Retina (tissue), 1 donor: ENCODE results near the gene SMTNL2.

Experiments used
- DNase-seq: peaks from one replicate; pipeline ENCODE4 v3.0.0-alpha.2; 2016

Gene SMTNL2

DNA sequence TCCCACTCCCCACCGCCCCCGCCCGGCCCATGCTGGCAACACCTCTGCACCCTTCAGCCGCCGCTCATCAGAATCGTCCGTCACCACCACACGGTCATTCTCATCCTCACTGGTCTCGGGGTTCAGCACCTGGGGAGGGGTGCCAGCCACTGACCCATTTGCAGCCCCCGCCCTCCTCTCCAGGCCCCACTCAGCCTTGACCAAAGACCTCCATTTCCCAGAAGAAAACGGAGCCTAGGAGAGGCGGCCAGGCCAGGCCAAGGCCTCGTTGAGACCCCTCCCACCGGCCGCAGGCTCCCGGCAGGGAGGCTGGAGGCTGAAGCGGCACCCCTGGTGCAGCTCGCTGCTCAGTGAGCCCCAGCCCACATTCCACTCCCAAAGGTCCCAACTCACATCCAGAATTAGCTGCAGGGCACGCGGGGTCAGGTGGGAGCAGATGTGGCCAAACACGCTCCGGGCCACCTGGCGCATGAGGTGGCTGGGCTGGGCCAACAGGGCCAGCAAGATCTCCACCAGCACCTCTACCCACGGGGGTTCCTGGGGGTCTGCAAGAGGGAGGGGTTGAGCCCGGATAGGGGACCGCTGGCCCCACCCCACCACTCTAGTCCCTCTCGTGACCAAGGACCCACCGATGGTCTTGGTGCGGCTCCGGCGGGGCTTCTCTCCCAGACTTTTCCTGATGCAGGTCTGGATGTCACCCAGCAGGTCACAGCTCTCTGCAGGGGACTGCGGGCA is 38.9 kb upstream of the SMTNL2 start:
- DNase-seq, result no peak

DNA sequence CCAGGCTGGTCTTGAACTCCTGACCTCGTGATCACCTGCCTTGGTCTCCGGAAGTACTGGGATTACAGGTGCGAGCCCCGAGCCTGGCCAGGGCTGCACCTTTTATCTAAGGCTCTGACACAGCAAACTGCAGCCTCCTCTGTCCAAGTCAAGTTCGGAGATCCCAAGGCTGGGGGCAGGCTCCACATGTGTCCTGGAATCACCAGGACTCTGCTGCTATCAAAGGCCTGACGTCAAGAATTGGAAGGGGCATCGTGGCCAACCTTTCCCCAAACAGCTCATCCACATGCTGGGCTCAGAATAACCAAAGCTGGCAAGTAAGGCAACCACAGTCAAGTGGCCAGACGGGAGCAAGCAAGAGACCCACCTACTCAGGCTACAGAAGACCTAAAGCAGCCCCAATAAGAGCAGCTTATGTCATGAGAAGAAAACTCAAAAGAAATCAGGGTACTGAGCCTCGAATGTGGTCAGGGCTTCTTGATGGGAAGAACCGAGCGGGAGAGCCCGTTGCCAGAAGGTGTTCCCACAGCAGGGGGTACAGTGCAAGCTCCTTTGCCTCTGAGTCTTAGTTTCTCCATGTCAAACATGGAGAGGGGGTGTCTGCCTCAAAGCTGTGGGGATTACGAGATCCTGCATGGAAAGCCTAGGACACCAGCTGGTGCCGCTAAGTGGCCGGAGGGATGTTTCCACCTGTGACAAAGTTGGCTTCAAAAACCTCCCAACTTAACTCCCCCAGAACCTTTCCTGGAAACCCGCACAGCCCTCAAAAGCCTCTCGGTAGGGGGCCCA is 37.0 kb upstream of the SMTNL2 start:
- DNase-seq, result no peak

DNA sequence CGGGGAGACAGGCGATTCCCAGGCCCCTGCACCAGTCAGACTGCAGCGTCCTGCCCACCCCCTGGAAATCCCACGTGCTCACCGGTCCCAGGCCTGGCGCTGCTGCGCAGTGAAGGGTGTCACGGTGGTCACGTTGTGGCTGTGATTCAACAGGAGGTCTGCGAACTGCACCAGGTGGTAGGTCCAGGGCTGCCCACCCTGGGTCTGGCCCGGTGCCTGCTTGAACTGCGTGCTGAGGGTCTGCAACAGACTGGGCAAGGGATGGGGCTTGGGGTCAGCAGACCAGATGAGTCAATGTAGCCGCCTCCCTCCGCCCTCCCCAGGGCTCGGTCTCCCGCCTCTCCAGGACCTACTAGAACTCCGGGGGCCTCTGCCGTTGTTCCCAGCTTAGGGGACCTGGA is 36.3 kb upstream of the SMTNL2 start:
- DNase-seq, result no peak

- no peak for DNase-seq
Measured at GRCh38 chr17:4548721-4549531, 35.4 kb upstream of the SMTNL2 start.

DNA sequence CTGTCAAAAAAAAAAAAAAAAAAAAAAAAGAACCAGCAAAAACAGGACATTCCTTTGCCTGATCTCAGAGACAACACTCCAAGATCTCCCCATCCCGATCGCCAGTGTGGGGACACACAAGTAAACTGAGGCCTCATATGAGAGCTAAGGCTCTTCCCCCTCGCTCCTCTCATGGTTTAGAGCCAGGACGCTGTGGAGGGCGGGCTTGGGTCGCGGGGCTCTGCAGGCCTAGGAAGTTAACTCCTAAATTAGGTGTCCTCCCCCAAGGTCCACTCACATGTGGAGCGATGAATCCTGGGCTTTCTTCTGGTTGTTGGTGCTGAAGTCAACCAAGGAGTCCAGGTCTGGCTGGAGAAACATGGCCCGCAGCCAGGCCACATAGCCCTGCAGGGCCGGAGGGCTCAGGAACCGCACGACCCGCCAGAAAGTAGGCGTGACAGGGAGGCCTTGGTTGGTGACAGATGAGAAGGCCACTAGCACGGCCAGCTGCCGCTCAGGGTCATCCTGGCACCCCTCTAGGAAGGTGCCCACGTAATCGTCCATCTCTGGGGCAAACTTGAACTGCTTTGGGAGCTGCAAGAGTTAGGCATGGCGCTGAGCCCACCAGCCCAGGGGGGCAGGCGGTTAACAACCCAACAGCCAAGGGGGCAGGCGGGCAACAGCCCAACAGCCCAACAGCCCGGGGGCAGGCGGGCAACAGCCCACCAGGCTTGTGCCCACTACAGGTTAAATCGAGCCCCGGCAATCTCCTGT is 34.4 kb upstream of the SMTNL2 start:
- no peak for DNase-seq

- DNase-seq, result no peak
Measured at GRCh38 chr17:4550534-4551039, 33.7 kb upstream of the SMTNL2 start.

- no peak for DNase-seq
Measured at GRCh38 chr17:4551141-4551540, 33.2 kb upstream of the SMTNL2 start.

DNA sequence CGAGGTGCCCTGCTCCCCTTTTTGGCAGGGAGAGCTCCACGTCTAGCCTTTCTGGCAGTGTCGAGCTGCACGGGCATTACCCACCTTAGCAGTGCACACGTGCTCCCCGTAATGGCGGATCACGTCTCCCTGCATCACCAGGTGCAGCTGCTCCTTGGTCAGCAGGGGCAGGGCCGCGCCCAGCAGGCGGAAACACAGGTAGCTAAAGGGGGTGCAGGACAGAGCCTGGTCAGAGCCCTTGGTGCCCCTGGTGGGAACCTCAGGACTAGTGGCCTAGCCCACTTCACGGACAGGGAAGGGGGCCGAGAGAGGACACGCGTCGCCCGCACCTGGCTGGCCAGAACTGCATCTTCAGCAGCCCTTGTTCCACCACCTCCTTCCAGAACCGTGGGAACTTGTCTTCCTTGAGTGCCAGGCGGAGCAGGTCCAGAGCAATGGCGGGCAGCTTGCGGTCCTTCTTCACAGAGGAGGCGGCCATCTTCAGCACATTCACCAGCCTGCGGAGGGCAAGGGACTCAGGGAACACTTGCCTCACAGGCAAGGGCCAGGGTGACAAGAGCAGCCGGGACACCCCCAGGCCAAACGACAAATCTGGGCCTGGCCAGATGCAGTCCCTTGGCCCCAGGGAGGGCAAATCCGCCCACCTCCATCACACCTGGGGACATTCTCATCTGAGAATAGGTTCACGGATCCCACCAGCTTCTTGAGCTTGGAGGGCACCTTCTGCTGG is 32.4 kb upstream of the SMTNL2 start:
- DNase-seq, result no peak

DNA sequence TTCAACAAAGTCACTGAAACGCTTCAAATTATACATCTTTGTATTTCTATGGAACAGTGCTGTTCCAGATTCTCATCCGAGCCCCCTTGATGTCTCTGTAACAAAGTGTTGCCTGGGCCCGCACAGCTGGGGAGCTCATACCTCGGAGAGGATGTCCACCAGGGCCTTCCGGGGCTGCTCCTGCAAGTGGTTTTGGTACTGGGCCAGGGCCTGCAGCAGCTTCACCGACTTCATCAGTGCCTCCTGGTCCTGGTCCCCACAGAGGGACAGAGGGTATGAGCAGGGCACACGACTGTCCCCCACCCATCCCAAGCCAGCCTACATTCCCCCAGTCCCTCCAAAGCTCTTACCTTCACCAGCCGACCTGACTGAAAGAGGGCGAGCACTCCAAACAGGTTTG is 30.7 kb upstream of the SMTNL2 start:
- DNase-seq, result no peak

DNA sequence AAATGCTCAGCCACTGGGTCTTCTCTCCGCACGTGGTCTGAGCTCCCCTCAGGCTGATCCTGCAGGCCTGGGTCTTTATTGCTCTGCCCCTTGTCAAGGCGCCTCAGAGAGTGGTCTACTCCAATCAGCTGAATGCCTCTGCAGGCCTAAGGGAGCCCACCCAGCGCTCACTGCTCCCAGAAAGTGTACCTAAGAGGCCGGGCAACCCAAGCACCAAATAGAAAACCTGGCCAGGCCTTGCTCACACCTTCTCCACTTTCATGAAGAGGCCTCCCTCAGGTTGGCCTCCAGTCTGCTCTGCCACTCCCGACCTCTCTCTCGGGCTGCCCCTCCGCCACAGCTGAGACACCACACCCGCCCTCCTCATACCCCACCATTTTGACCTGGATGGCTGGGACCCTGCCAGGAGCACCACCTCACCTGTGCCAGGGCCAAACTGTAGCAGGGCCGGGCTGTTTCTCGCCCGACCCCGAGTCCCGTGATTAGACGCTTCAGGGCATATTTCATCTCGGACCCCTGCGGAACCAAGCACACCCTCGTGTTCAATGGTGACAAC is 29.8 kb upstream of the SMTNL2 start:
- no peak for DNase-seq

DNA sequence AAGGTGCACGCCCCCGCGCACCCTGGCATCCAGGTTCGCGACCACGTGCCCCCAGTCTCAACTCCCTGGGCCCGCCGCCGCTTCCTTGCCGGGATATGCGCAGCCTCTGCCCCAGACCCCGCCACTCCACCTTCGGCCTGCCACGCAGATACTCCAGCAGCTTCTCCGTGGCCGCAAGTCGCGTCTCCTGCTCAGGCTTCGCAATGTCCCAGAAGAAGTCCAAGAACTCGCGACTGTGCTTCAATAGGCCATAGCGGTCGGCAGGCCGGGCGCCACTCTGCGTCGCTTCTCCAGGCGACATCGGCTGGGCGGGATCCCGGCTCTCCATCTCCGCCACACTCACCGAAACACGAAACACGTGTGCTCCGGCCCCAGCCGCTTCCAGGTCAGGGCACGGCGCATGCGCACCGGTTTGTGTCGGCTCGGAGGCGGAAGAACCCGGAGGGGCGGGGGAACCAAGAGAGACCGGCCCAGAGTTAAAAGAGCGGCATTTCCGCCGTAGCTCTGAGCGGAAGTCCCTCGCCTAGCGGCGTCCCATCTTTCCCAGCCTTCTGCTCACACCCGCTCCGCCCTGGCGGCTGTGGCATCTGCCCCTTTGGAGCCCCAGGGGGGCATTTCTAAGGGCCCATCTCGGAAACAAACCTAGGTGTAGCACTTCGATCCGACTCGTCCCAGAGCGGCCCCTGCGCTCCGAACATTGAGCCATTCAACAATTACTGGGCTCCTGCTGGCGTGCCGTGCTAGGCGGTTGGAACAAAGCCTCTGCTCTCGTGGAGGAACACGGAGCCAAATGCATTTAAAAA is 29.1 kb upstream of the SMTNL2 start, which contains the start of gene MYBBP1A:
TSS of gene MYBBP1A (minus strand) at position 388 of the 803 bp plus-strand sequence. CDS start at position 328, 60 bp downstream.
- peak; percentile 96 for DNase-seq

GRCh38 chr17:4555873-4556759 is 28.2 kb upstream of the SMTNL2 start:
- DNase-seq, result no peak

DNA sequence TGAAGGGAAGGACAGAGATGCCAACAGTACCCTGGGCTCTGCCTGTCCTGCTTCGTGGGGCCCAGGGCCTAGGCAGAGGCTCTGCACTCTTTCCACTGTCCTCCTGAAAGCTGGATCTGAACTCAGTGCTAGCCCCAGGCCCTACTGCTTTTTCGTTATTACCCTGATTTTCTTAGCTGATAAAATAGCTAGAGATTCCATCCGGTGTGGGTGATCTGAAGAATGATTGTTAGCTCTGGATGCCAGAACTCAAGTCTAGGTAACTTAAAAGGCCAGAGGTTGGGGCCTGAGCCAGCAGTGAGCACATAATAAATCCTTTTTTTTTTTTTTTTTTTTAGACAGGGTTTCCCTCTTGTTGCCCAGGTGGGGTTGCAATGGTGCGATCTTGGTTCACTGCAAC is 27.3 kb upstream of the SMTNL2 start:
- DNase-seq, result no peak

DNA sequence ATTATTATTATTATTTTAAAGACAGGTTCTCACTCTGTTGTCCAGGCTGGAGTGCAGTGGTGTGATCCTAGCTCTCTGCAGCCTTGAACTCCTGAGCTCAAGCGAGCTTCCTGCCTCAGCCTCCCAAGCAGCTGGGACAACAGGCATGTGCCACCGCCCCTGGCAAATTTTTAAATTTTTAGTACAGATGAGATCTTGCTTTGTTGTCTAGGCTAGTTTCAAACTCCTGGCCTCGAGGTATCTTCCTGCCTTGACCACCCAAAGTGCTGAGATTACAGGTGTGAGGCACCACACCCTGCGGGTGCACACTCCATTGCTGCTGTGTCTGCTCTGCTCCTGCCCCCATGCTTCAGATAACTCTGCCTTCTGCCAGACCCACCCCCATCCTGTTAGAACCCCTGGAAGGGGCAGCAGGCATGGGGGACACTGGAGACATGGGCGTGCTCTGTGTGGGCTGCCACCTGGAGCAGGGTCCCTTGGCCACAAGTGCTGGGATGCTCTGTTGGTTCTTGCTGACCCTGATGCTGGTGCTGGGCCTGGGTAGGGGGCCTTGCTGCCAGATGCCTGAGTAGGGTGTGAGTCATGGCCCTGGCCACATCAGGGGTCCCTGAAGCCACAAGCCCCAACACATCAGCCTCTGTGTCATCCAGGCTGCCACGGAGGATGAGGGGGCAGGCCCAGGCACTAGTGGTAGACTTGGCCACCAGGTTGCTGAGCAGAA is 26.5 kb upstream of the SMTNL2 start:
- DNase-seq, result no peak

- no peak for DNase-seq
Measured at GRCh38 chr17:4558347-4558971, 25.9 kb upstream of the SMTNL2 start.

GRCh38 chr17:4559139-4559791 is 25.1 kb upstream of the SMTNL2 start:
- DNase-seq, result no peak

GRCh38 chr17:4559966-4560365 is 24.4 kb upstream of the SMTNL2 start:
- no peak for DNase-seq

DNA sequence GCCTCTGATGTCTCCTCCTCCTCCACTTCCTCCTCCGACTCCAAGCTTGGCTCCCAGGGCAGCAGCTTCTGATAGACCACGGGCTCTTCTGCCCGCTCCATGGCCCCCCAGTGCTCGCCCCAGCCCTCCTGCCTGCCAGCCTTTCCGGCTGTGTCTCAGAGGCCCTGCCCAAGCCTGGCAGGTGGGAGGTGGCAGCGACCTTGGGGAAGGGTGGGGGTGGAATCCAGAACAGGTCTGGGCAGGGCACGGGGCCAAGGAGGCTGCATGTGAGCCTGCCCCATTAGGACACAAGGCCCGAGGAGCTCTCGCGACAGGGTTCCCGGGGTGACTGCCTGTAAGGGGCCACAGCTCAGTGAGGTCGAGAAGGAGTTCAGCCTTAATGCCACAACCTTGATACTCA is 23.9 kb upstream of the SMTNL2 start, which contains the start of gene GGT6:
TSS of gene GGT6 (minus strand) at position 157 of the 400 bp plus-strand sequence. CDS start at position 101, 56 bp downstream.
- DNase-seq, result no peak
